Inferior parietal cortex (tissue), 1 donor: ENCODE measurements around the gene ZNF330.

Experiments used
- DNase-seq: peaks from one replicate; pipeline ENCODE4 v3.0.0-alpha.2; 2016; ENCODE audit errors: extremely low spot score

ZNF330 gene

GRCh38 chr4:141233673-141234072, 13.0 kb downstream of the ZNF330 start:
- no peak for DNase-seq

GRCh38 chr4:141238186-141238585, 17.5 kb downstream of the ZNF330 start:
- no peak for DNase-seq

- DNase-seq, result no peak
Measured at GRCh38 chr4:141240259-141240658, 19.6 kb downstream of the ZNF330 start.

DNA sequence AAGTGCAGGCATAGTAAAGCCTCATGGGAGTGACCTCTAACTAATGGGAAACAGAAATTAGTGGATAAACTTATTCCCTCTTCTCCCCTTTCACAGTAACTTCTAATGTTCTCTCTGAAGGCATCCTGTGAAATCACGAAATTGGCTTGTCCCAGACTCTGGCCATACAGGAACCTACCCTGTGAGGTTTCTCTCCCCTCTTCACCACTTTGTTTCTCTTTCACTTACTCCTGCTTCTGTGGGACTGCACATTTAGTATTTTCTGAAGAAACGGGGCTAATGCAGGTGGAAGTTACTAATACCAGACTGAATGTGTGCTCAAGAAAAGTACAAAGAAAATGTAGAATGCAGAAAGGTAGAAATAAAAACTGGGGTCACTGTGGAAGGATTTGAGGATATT, 20.0 kb downstream of the ZNF330 start:
- DNase-seq, result no peak

- no peak for DNase-seq
Measured at GRCh38 chr4:141241986-141242385, 21.3 kb downstream of the ZNF330 start.

DNA sequence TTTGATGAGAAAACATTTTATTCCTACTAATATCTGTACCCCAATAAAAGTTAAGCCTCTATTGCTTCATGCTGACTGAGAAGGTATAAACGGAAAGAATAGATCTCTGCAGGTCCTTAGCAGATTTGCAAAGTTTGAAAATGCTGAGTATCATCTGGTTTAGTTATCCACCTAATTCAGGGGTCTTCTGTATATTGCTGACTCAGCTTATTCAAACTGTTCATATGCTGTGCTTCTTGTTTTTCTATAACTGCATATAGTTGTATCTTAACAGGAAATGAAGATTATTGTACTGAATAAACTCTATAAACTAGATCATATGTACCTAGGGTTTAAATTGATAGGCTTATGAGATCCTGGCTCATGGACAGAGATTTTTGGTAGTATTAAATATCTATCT, 23.7 kb downstream of the ZNF330 start:
- no peak for DNase-seq

GRCh38 chr4:141246243-141246642, 25.5 kb downstream of the ZNF330 start:
- no peak for DNase-seq

DNA sequence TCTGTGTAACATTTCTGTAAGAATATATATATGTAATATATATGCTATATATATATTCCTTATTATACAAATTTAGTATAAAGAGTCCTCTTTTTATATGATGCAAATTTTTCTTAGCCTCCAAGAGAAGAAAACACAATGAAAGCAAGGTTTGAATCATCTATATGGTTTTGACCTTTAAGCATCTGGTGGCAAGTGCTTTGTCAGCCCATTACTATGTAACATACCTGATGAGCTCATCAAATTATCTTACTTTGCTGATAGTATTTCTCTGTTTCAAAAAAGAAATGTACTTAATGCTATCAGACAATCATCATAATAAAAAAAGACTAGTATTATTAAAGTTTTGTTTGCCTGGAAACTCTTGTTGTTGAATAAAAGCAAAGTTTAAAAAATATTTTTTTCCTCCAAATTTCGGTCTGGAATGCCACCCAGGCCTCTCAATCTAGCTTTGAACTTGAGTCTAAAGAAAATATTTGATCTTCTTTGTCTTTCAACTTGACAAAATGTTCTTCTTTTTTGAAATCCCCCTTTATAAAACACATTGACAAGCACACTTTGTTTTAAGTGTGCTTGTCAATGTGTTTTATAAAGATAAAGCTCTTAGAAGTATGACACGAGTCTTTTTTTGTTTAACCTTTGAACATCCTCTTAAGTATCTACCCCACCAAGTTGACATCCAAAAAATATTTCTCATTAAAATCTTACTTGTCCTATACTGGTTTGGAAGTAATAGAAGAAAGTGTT, 26.2 kb downstream of the ZNF330 start:
- no peak for DNase-seq

- DNase-seq, result no peak
Measured at GRCh38 chr4:141247430-141247780, 26.7 kb downstream of the ZNF330 start.

GRCh38 chr4:141248029-141248428, 27.3 kb downstream of the ZNF330 start:
- no peak for DNase-seq

GRCh38 chr4:141248486-141248885, 27.8 kb downstream of the ZNF330 start:
- DNase-seq, result no peak

GRCh38 chr4:141254326-141254725, 33.6 kb downstream of the ZNF330 start:
- DNase-seq, result no peak

- no peak for DNase-seq
Measured at GRCh38 chr4:141255016-141255415, 34.3 kb downstream of the ZNF330 start.

GRCh38 chr4:141258558-141258957, 37.9 kb downstream of the ZNF330 start:
- no peak for DNase-seq

DNA sequence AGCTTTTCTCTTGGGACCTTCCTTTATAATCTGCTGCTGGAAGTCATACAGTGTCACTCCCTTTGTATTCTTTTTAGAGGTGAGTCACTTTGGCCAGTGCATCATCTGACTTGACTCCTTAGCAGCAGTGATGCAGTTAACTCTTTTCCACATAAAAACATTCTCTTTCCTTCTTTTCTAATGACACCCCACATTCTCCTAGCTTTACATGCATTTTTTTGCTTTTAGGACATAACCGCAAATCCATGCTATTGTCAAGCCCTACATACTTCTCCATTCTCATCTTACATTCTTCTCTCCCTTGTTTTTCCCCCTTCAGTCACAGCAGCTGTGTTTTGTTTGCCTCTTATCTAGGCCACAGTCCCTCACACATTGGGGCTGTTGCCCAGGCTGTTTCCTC, 55.1 kb downstream of the ZNF330 start:
- no peak for DNase-seq

DNA sequence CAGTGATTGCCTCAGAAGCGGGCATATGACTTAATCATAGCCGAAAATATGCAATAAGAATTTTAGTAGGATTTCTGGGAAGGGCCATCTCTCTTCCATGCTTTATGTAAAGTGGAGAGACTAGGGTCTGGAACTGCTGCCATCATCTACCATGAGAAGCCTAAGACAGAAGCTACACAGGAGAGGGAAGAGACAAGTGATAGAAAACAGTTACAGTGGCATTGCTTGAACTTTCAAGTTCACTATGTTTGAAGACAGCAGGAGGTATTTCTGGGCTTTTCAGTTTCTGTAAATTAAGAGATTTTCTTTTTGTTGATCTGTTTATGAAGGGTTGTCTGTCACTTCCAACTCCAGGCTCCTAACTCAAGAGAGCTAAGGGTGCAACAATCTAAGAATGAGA, 62.5 kb downstream of the ZNF330 start:
- DNase-seq, result no peak

- DNase-seq, result no peak
Measured at GRCh38 chr4:141283563-141283962, 62.9 kb downstream of the ZNF330 start.
